Neural cell (in vitro differentiated cells): Measurements from ENCODE around the gene PREX1. TPM values are rescaled to one million over a fixed set of nuclear protein-coding genes. Genes with fewer than 3 reads are reported as not detected.

Experiments used
- H2AFZ ChIP-seq: fragments of 200-600, 300-800 bp; sonication (generic), shearing (Covaris generic); 2 replicates; pipeline ENCODE4 v1.6.0; 2014; ENCODE audit warnings: low read depth, mild to moderate bottlenecking, antibody characterized with exemption, low read length, moderate library complexity
- H3F3A ChIP-seq: fragments of 200-600 bp; shearing (Covaris generic); 2 replicates; pipeline ENCODE4 v1.6.1; 2016; ENCODE audit warnings: mild to moderate bottlenecking, moderate library complexity, mixed read lengths, antibody characterized with exemption, low read length; ENCODE audit not compliant: insufficient read depth, poor library complexity, severe bottlenecking
- H3K27ac ChIP-seq: fragments of 200-600, 300-800 bp; sonication (generic), shearing (Covaris generic); 2 replicates; pipeline ENCODE4 v1.5.1; 2014; ENCODE audit warnings: mild to moderate bottlenecking, low read length, moderate library complexity
- H3K27me3 ChIP-seq: fragments of 300-800, 200-600 bp; sonication (generic), shearing (Covaris generic); 2 replicates; pipeline ENCODE4 v1.6.0; 2014; ENCODE audit warnings: mild to moderate bottlenecking, low read depth, low read length, moderate library complexity; ENCODE audit not compliant: insufficient read depth
- H3K36me3 ChIP-seq: fragments of 300-800, 200-600 bp; sonication (generic), shearing (Covaris generic); 2 replicates; pipeline ENCODE4 v1.5.1; 2014; ENCODE audit warnings: mild to moderate bottlenecking, antibody characterized with exemption, low read length, moderate library complexity; ENCODE audit not compliant: insufficient read depth
- H3K4me2 ChIP-seq: fragments of 300-800, 200-600 bp; sonication (generic), shearing (Covaris generic); 2 replicates; pipeline ENCODE4 v1.6.0; 2014; ENCODE audit warnings: mild to moderate bottlenecking, low read length
- H3K4me3 ChIP-seq: fragments of 300-800, 200-600 bp; sonication (generic), shearing (Covaris generic); 2 replicates; pipeline ENCODE4 v1.5.1; 2014; ENCODE audit warnings: mild to moderate bottlenecking, low read length, moderate library complexity
- H3K79me2 ChIP-seq: fragments of 200-600 bp; shearing (Covaris generic); replicated peaks from 2 replicates; pipeline ENCODE4 v1.6.0; 2014; ENCODE audit warnings: mild to moderate bottlenecking, low read length, moderate library complexity; ENCODE audit not compliant: insufficient read depth
- H3K9ac ChIP-seq: fragments of 300-800, 200-600 bp; sonication (generic), shearing (Covaris generic); 2 replicates; pipeline ENCODE4 v1.6.1; 2016; ENCODE audit warnings: mild to moderate bottlenecking, low read length, mixed read lengths
- H3K9me2 ChIP-seq: fragments of 200-600 bp; shearing (Covaris generic); 2 replicates; pipeline ENCODE4 v1.6.1; 2016; ENCODE audit warnings: mild to moderate bottlenecking, low read length, mixed read lengths; ENCODE audit not compliant: insufficient read depth
- H3K9me3 ChIP-seq: fragments of 200-600, 300-800 bp; sonication (generic), shearing (Covaris generic); 2 replicates; pipeline ENCODE4 v1.6.1; 2016; ENCODE audit warnings: mild to moderate bottlenecking, mixed run types, low read length, moderate library complexity, mixed read lengths
- H4K20me1 ChIP-seq: fragments of 200-600 bp; shearing (Covaris generic); 2 replicates; pipeline ENCODE4 v1.6.1; 2016; ENCODE audit warnings: mild to moderate bottlenecking, mixed run types; ENCODE audit not compliant: insufficient read depth
- EP300 ChIP-seq: fragments of 450-650 bp; conservative IDR thresholded peaks from 2 replicates; pipeline ENCODE4 v1.6.1; 2014; ENCODE audit warnings: antibody characterized with exemption, mild to moderate bottlenecking, moderate library complexity; ENCODE audit not compliant: poor library complexity, severe bottlenecking
- EZH2 ChIP-seq: fragments of 200-600, 300-800 bp; shearing (Covaris generic), sonication (generic); IDR thresholded peaks from 2 replicates; pipeline ENCODE4 v1.6.1; 2014; ENCODE audit warnings: antibody characterized with exemption, low read length, borderline replicate concordance, mild to moderate bottlenecking; ENCODE audit not compliant: insufficient read depth, poor library complexity, severe bottlenecking
- MXI1 ChIP-seq: fragments of 450-650 bp; conservative IDR thresholded peaks from 2 replicates; pipeline ENCODE4 v1.6.1; 2014; ENCODE audit warnings: antibody characterized with exemption, mild to moderate bottlenecking; ENCODE audit not compliant: poor library complexity, severe bottlenecking
- POLR2AphosphoS5 ChIP-seq: IDR thresholded peaks from 2 replicates; pipeline ENCODE4 v1.6.1; 2012
- RAD21 ChIP-seq: fragments of 450-650 bp; conservative IDR thresholded peaks from 2 replicates; pipeline ENCODE4 v1.6.1; 2014; ENCODE audit warnings: antibody characterized with exemption, mild to moderate bottlenecking, moderate library complexity
- SMC3 ChIP-seq: fragments of 450-650 bp; conservative IDR thresholded peaks from 2 replicates; pipeline ENCODE4 v1.6.1; 2014; ENCODE audit warnings: antibody characterized with exemption, mild to moderate bottlenecking, moderate library complexity; ENCODE audit not compliant: poor library complexity
- TAF1 ChIP-seq: IDR thresholded peaks from 2 replicates; pipeline ENCODE4 v1.6.1; 2012; ENCODE audit warnings: low read depth
- polyA minus RNA-seq: library from RNA; depleted of rRNA, polyadenylated mRNA; stranded (reverse); fragments of >200 nt; gene quantifications from 2 replicates; pipeline ENCODE4 v1.2.3, GENCODE V29; 2014
- polyA plus RNA-seq: library from polyadenylated mRNA; depleted of rRNA; stranded (reverse); fragments of >200 nt; gene quantifications from 2 replicates; pipeline ENCODE4 v1.2.3, GENCODE V29; 2014
- TF ChIP-seq, protein P1 (sequence below): fragments of 450-650 bp; IDR thresholded peaks from 2 replicates; pipeline ENCODE4 v1.5.1; 2014; ENCODE audit warnings: antibody characterized with exemption, mild to moderate bottlenecking, moderate library complexity; ENCODE audit not compliant: poor library complexity, severe bottlenecking
- TF ChIP-seq, protein P2 (sequence below): IDR thresholded peaks from 2 replicates; pipeline ENCODE4 v1.6.1; 2012; ENCODE audit warnings: borderline replicate concordance

Gene PREX1, protein sequence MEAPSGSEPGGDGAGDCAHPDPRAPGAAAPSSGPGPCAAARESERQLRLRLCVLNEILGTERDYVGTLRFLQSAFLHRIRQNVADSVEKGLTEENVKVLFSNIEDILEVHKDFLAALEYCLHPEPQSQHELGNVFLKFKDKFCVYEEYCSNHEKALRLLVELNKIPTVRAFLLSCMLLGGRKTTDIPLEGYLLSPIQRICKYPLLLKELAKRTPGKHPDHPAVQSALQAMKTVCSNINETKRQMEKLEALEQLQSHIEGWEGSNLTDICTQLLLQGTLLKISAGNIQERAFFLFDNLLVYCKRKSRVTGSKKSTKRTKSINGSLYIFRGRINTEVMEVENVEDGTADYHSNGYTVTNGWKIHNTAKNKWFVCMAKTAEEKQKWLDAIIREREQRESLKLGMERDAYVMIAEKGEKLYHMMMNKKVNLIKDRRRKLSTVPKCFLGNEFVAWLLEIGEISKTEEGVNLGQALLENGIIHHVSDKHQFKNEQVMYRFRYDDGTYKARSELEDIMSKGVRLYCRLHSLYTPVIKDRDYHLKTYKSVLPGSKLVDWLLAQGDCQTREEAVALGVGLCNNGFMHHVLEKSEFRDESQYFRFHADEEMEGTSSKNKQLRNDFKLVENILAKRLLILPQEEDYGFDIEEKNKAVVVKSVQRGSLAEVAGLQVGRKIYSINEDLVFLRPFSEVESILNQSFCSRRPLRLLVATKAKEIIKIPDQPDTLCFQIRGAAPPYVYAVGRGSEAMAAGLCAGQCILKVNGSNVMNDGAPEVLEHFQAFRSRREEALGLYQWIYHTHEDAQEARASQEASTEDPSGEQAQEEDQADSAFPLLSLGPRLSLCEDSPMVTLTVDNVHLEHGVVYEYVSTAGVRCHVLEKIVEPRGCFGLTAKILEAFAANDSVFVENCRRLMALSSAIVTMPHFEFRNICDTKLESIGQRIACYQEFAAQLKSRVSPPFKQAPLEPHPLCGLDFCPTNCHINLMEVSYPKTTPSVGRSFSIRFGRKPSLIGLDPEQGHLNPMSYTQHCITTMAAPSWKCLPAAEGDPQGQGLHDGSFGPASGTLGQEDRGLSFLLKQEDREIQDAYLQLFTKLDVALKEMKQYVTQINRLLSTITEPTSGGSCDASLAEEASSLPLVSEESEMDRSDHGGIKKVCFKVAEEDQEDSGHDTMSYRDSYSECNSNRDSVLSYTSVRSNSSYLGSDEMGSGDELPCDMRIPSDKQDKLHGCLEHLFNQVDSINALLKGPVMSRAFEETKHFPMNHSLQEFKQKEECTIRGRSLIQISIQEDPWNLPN (N-terminal part only)
- 0.06 and 0.44 TPM in 2 replicates for polyA plus RNA-seq
- 0.46 and 0.49 TPM in 2 replicates for polyA minus RNA-seq

- Histone ChIP-seq H3K27me3 (peaks cover 40% of the 10 kb centered on the region), H3K4me3 (peak within 1 kb of the TSS; percentile 72), H3K9ac (no peak within 1 kb of the TSS), H3K9me3 (no peaks in the 10 kb centered on the region), H2AFZ (no peak within 1 kb of the TSS), H3K9me2 (no peaks in the 10 kb centered on the region), H3F3A (no peaks in the 10 kb centered on the region), H3K79me2 (no peaks in the 10 kb centered on the region), H3K27ac (no peak within 1 kb of the TSS), H3K4me2 (no peak within 1 kb of the TSS), H3K36me3 (no peaks in the 10 kb centered on the region), H4K20me1 (no peaks in the 10 kb centered on the region)
- TF ChIP-seq EZH2 (no peak), MXI1 (peak; percentile 72), EP300 (no peak)
- TF ChIP-seq, protein P1, sequence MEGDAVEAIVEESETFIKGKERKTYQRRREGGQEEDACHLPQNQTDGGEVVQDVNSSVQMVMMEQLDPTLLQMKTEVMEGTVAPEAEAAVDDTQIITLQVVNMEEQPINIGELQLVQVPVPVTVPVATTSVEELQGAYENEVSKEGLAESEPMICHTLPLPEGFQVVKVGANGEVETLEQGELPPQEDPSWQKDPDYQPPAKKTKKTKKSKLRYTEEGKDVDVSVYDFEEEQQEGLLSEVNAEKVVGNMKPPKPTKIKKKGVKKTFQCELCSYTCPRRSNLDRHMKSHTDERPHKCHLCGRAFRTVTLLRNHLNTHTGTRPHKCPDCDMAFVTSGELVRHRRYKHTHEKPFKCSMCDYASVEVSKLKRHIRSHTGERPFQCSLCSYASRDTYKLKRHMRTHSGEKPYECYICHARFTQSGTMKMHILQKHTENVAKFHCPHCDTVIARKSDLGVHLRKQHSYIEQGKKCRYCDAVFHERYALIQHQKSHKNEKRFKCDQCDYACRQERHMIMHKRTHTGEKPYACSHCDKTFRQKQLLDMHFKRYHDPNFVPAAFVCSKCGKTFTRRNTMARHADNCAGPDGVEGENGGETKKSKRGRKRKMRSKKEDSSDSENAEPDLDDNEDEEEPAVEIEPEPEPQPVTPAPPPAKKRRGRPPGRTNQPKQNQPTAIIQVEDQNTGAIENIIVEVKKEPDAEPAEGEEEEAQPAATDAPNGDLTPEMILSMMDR: peak; percentile 34
These were observed at the start of gene PREX1 for GRCh38 chr20:48827855-48828733. Gene PREX1 (minus strand): TSS chr20:48827999. CDS start chr20:48827860, 139 bp downstream.

DNA sequence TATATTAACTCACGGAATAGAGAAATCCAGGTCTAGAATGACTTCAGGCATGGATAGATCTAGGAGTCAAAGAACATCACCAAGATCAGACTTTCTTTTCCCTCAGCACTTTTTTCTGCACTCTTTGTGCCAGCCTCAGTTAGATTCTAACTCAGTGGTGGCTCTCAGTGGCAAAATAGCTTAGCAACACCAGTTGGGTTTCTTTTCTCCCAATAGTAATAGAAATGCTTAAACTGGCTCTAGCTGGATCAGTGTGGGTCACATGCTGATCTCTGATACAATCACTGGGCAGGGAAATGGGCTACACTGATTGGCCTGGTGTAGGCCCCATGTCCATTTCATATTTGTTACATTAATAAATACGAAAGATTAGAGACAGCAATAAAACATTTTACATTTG, 49.5 kb upstream of the PREX1 start:
- H3K36me3 ChIP-seq: no peaks in the 10 kb centered on the region
- no peaks in the 10 kb centered on the region for H3F3A ChIP-seq
- no peak overlapping the region for H3K4me2 ChIP-seq
- no peak overlapping the region for H2AFZ ChIP-seq
- H3K27me3 ChIP-seq: no peaks in the 10 kb centered on the region
- H4K20me1 ChIP-seq: no peaks in the 10 kb centered on the region
- H3K9ac ChIP-seq: no peak overlapping the region
- no peak overlapping the region for H3K27ac ChIP-seq
- TF ChIP-seq EZH2 (no peak), MXI1 (no peak), POLR2AphosphoS5 (no peak), RAD21 (no peak), TAF1 (no peak), EP300 (no peak), SMC3 (no peak)
- TF ChIP-seq, protein P2, sequence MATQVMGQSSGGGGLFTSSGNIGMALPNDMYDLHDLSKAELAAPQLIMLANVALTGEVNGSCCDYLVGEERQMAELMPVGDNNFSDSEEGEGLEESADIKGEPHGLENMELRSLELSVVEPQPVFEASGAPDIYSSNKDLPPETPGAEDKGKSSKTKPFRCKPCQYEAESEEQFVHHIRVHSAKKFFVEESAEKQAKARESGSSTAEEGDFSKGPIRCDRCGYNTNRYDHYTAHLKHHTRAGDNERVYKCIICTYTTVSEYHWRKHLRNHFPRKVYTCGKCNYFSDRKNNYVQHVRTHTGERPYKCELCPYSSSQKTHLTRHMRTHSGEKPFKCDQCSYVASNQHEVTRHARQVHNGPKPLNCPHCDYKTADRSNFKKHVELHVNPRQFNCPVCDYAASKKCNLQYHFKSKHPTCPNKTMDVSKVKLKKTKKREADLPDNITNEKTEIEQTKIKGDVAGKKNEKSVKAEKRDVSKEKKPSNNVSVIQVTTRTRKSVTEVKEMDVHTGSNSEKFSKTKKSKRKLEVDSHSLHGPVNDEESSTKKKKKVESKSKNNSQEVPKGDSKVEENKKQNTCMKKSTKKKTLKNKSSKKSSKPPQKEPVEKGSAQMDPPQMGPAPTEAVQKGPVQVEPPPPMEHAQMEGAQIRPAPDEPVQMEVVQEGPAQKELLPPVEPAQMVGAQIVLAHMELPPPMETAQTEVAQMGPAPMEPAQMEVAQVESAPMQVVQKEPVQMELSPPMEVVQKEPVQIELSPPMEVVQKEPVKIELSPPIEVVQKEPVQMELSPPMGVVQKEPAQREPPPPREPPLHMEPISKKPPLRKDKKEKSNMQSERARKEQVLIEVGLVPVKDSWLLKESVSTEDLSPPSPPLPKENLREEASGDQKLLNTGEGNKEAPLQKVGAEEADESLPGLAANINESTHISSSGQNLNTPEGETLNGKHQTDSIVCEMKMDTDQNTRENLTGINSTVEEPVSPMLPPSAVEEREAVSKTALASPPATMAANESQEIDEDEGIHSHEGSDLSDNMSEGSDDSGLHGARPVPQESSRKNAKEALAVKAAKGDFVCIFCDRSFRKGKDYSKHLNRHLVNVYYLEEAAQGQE: no peak
- TF ChIP-seq, protein P1: no peak
- no peaks in the 10 kb centered on the region for H3K9me2 ChIP-seq
- no peak overlapping the region for H3K4me3 ChIP-seq
- H3K9me3 ChIP-seq: no peaks in the 10 kb centered on the region
- H3K79me2 ChIP-seq: no peaks in the 10 kb centered on the region
